GM08714 (cell line): ENCODE measurements around the gene GHDC.
"Not testable (repeated sequence)": the region's sequence is repeated elsewhere in the genome, so short reads cannot be mapped to it uniquely, and the experiment has no call there.

Source experiments
- H3K4me3 ChIP-seq: fragments of 200-500 bp; sonication (Bioruptor generic); 2 replicates; pipeline ENCODE4 v1.5.1; 2014; ENCODE audit warnings: mild to moderate bottlenecking, low read length, inconsistent platforms
- ZNF274 ChIP-seq: IDR thresholded peaks from 2 replicates; pipeline ENCODE4 v1.6.1; 2012; ENCODE audit warnings: mild to moderate bottlenecking, low read depth, low read length

The GHDC gene

DNA sequence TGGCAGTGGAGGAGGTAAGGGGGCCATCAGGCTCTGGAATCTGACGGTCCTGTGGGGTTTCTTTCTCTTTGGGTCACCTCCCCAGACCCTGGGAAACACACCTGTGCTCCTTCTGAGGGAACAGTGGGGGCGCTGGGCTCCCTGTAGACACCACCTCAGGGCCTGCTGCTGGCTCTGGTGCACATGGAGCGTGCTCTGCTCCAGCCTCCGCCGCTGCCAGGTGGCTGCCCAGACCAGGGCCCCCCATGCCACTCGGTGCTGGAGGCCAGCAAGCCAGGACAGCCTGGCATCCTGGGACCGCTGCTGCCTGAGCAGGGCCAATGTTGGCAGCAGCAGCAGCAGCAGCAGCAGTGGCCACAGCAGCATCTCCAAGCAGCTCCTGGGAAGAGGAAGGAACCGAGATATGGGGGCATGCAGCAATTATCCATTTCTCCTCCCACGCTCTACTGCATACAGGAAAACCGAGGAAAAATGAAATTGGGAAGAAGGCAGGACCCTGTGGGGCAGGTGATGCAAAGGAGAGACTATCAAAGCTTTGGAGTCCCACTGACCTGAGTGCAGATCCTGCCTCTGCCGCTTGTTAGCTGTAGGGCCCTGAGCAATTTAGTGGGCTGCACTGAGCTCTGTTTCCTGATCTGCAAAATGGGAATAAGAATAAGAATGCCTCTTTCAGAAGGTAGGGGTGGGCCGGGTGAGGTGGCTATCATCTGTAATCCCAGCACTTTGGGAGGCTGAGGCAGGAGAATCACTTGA is 902 bp downstream of the GHDC start:
- peak overlapping the region; percentile 60; the same call in 1 of the 2 replicates for H3K4me3 ChIP-seq
- TF ChIP-seq ZNF274, result no peak

DNA sequence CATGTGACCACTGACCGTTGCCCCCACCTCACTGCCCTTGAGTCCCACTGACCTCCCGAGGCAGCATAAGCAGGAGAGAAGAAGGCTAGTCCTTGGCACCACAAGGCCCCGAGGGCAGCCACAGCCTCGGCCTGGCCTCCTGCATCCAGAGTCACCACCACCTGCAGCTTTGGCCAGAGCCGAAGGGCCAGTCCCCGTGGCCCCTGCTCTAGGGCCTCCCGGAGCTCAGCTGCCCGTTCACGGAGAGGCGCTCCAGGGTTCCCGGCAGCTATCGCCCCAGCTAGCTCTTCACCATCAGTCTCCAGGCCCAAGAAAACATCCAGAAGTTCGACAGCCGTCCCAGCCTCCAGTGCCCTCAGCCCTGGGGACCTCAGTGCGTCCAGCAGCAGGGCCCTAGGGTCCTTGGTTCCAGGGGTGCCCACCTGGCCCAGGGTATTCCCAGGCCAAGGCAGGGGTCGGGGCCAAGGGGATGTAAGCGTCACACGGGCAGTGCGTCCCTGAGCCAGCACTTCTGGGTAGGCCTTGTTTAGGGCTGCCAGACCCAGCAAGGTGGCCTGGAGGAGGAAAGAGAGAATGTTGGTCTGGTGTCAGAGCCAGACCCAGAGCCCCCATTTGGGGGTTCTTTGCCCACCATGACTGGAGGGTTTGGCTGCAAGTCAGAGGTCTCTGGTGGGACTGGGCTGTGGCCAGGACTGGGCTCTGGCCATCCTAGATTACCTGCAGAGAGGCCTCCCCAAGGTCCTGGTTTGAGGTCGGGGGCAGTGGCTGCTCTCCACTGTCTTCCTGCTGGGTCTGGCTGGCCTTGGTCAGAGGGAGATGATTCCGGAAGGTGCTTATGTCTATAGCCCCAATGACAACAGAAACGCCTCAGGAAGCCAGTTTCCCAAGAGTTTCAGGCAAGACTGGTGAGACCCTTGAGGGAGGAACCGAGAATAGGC is 1.8 kb downstream of the GHDC start:
- no peak for TF ChIP-seq ZNF274

DNA sequence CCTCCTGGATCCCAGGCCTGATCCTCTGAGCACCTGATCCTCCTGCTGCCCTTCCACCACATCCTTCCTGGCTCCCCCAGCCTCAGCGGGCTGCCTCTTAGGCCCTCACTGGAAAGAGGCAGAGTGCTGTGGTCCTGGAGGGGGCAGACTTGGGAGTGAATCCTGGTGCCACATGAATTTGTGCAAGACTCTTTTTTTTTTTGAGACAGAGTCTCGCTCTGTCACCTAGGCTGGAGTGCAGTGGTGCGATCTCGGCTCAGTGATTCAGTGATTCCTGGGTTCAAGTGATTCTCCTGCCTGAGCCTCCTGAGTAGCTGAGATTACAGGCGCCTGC is 3.1 kb downstream of the GHDC start:
- no peak for TF ChIP-seq ZNF274
- H3K4me3 ChIP-seq, result no peak overlapping the region

More for the DNA sequence above, 1.8 kb downstream of the GHDC start:
- no peak overlapping the region for H3K4me3 ChIP-seq

DNA sequence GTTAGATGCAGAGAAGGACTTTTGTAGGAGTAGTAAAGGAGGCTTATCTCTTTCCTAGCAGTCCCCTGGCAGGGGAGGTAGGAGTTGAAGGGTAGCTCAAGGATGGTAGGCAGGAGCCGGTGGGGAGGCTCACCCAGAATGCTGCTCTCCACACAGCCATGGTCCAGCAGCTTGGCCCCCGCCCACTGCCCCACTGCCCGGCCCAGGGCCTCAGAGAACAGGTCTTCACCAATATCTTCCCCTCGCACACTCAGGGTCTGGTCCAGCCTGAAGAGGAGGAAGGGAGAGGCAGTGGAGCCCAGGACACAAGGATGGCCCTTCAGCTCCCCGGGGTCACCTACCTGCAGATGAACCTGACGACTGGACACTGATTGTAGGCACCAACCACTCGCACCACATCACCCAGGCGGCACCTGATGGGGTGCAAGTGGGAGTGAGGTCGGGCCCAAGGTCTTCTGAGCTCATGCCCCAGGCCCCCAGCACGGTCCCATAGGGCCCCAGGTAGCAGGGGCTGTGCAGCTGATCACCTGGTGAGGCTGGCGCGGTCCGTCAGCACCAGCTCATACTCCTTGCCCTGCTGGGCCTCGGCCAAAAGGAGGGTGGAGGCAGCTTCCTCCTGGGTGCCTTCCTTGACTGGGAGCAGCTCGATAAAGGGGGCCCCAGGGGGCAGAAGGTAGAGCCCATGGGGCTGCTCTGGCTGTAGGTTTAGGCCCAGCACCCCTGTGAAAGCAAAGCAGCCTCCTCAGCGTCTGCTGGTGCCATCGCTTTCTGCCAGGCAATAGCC is 3.6 kb downstream of the GHDC start:
- no peak overlapping the region for H3K4me3 ChIP-seq
- TF ChIP-seq ZNF274, result no peak

DNA sequence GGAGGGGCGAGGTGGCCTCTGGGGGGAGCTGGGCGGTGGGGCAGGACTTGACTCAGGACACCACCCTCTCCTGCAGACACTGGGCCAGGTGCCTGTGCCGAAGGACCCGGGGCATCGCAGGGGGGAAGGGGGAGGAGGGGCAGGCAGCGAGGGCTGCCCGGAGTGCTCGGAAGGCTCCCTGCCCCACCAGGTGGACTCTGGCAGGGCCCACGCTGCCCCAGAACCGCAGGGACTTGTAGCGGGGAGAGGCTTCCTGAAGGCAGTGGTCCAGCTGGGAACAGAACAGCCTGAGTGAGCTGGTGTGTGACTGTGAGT is 4.7 kb downstream of the GHDC start:
- no peak for TF ChIP-seq ZNF274
- H3K4me3 ChIP-seq, result no peak overlapping the region

DNA sequence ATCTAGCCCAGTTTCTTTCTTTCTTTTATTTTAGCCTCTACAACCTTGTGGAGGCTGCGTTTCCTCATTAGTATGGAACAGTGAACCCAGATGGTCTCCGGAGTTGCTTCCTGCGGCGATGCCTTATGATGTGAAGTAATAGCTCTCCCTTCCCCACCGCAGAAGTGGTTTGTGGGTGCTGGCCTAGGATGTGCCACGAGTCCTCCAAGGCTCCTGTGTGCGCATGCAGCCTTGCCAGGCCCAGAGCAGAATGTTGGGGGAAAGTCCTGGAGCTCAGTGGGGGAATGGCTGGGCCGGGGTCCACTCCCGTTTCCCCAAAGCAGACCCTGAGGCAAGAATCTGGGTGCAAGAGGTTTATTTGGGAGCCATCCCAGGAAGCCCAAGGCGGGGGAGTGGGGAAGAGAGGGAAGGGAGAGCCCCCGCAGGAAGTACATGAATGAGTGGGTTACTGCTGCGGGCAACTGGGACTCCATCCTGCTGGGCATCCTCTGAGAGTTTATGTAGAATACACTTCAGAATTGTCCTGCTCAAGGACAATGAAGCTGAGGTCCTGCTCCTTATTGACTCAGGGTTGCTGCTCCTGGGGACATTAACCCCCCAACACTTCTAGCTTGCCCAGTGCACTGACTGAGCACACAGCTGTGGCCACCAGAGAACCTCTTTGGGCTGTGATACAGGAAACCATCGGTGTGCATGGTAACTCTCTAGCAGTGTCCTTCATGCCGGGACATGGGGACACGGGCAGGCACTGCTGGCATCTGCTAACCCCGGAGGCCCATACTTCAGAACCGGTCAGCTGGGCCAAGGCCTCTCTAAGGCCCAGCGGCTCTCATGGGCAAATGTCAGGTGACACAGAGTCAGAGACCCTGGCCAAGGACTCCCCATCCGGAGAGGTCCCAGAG is 5.3 kb downstream of the GHDC start:
- TF ChIP-seq ZNF274, result no peak
- H3K4me3 ChIP-seq, result no peak overlapping the region

DNA sequence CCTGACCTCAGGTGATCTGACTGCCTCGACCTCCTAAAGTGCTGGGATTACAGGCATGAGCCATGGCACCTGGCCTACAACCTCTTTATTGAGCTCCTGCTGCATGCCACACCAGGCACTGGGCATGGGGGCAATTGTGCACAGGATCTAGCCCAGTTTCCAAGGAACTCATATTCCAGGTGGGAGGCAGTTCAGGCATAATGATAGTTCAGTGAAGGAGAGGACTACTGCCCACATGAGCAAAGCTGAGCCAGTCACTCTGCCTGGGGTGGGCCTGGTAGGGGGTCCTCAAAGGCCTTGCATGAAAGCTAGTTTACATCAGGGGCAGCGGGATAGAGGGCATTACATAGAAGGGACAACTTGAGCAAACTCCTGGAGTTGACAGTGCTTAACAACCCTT is 6.5 kb downstream of the GHDC start:
- no peak for TF ChIP-seq ZNF274
- no peak overlapping the region for H3K4me3 ChIP-seq

DNA sequence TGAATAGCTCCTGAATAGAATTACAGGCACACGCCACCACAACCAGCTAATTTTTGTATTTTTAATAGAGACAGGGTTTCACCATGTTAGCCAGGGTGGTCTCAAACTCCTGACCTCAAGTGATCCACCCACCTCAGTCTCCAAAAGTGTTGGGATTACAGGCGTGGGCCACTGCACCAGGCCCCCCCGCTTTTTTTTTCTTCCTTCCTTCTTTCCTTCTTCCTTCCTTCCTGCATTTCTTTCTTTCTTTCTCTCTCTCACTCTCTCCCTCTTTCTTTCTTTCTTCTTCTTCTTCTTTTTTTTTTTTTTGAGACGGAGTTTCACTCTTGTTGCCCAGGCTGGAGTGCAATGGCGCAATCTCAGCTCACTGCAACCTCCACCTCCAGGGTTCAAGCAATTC is 8.1 kb downstream of the GHDC start:
- H3K4me3 ChIP-seq, result not testable (repeated sequence)

DNA sequence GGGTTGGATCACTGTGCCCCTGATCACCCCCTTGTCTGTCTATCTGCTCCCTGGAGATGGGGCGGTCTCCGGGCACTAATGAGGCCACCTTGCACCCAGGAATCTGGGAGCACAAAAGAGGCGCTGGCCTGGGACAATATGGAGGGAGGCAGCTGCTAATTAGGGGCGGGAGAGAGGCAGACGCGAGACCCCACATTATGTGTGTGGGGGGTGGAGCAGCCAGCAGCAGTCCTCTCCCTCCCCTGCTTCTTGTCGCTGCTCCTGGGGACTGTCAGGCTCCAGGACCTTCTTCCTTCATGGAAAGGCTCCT is 8.7 kb downstream of the GHDC start:
- TF ChIP-seq ZNF274, result no peak
- H3K4me3 ChIP-seq, result no peak overlapping the region

DNA sequence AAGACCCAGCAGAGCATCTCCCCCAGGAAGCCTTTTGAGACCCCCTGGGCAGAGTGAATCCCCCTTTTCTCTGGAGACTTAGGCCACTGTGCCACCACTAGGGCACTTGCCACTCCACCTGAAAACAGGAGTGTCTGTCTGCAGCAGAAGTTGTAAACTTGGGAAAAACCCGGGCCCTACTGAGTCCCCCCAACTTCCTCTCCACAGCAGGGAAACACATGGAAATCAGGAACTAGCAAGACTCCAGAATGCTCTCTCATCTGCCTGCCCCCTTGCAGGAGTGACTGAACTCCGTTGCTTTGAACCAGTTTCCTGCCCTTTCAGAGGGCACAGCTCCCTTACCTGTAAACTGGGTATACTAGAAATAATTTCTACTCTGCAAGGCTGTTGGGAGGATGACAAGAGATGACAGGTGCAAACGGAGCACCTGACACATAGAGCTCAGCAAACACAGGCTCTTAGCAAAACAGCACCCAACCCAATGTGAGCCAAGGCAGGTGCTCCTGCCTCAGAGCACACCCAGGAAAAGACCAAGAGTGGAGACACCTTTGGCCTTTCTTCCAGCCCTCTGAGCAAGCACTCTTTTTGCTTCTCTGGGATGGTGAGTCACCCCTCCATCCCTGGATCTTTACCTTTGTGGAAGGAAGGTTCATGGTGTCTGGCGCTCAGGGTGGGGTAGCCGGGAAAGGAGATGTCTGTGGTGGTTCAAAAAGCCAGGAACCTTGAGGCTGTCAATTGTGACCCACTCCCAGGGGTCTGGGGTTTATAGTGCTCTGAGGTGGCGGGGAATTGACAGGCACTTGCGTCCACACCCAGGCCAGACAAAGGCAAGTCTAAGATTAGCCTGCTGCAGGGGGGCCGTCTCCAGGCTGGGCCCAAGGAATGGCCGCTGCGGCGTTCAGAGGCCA is 9.3 kb downstream of the GHDC start, which contains the start of gene HCRT:
HCRT (minus strand) TSS at position 740 of the 908 bp plus-strand sequence; CDS start at position 653, 87 bp downstream.
- H3K4me3 ChIP-seq, result no peak within 1 kb of the TSS; the same call in 1 of the 2 replicates
- TF ChIP-seq ZNF274, result no peak

DNA sequence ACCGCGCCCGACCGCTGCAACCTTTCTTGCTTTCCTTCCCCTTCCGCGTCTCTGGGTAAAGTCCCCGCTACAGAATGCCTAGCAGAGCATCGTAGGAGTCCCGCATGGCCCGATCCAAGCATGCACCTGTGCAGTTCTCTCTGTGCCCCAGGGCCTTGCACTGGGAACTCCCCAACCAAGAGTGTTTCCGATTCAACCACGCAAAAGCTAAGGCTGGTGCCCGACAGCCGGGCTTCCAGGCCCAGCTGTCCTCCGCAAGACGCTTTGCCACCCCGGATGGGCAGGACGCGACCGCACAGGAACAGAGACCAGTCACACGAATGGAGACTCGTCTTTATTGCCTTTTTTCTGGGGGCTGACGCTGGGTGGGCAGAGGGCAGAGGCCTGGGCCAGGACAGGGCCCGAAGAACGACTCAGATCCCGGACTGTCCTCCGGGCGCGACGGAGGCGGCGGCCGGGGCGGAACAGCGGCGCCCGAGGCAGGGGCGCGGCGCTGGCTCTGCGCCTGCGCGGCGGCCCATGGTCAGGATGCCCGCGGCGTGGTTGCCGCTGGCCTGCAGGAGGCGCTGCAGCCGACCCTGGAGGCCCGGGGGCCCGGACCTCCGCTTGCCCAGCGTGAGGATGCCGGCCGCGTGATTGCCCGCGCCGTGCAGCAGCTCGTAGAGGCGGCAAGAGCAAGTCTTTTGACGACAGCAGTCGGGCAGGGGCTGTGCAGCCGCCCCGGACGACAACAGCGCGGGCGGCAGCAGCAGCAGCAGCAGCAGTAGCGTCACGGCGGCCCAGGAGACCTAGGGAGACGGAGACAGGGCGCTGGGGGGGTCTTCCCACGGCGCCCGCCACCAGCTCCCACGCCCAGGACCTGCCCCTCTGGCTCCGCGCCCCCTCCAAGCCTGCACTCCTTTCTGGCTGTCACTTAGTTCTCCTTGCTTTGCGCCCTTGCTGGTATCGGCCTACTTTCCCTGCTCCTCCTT is 10.3 kb downstream of the GHDC start:
- H3K4me3 ChIP-seq, result peak overlapping the region; percentile 56; the same call in 1 of the 2 replicates
- no peak for TF ChIP-seq ZNF274
